Left ventricle myocardium superior (tissue), 1 donor: ENCODE measurements around the gene PDK1. TPM values are rescaled to one million over a fixed set of nuclear protein-coding genes. Genes with fewer than 3 reads are reported as not detected.

ENCODE experiments used
- ATAC-seq: fragments of 200-7000 bp; cut with Tn5 transposase; one replicate; pipeline ENCODE4 v1.9.1; 2020; ENCODE audit warnings: mild to moderate bottlenecking, moderate library complexity
- DNase-seq: peaks from one replicate; pipeline ENCODE4 v3.0.0-alpha.2; 2020
- intact Hi-C: fragments of 100-400 bp; cut with micrococcal nuclease; formaldehyde crosslinking; loops from one replicate; pipeline ENCODE4 v1.11.0; 2022
- total RNA-seq: library from RNA; stranded (reverse); fragmentation: NEBNext Ultra II Directional; extraction: Animal tissue kit (Norgen Biotek cat#: 25700); gene quantifications from one replicate; pipeline ENCODE4 v1.2.1, GENCODE V29; 2021
- donor health status: DM: no; HTN: yes; CAD: no; lungs with severe emphysema.

PDK1 gene
- total RNA-seq, 1 donor from 2014 or later, result 58.3 TPM

DNA sequence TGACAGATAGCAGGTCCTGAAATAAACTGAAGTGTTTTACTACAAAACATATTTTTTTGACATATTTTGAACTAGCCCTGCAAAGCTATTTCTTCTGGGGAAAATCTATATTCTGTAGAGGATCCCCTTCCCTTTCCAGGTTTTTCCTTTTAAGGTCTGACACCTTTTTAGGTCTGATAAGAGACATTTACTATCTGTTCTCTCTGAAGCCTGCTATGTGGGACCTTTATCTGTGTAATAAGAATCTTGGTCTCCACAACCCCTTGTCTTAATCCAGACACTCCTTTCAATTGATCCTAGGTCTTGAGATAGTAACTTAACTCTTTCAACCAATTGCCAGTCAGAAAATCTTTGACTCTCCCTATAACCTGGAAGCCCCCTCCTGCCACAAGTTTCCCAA is 5.5 kb upstream of the PDK1 start:
- no peak for DNase-seq
- no peak for ATAC-seq
- intact Hi-C loops, result no loop called here

DNA sequence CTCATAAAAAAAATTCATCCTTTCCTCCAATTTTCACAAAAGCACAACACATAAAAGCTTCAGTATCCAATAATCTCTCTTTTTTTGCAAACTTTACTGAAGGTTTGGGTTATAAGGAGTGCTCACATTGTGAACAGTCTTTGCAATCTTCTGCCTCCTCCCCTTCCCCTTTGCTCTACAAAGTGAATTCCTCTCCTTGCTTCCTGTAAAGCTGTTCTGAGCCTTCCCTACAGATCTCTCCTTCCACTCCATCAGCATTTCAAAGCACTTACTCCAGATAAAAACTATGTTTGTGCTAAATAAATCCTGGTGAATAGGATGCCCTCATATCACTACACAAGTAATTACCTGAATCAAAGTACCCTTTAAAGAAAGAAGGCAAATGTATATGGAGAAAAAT is 4.6 kb upstream of the PDK1 start:
- DNase-seq, result no peak
- no peak for ATAC-seq
- intact Hi-C loops, result no loop called here

DNA sequence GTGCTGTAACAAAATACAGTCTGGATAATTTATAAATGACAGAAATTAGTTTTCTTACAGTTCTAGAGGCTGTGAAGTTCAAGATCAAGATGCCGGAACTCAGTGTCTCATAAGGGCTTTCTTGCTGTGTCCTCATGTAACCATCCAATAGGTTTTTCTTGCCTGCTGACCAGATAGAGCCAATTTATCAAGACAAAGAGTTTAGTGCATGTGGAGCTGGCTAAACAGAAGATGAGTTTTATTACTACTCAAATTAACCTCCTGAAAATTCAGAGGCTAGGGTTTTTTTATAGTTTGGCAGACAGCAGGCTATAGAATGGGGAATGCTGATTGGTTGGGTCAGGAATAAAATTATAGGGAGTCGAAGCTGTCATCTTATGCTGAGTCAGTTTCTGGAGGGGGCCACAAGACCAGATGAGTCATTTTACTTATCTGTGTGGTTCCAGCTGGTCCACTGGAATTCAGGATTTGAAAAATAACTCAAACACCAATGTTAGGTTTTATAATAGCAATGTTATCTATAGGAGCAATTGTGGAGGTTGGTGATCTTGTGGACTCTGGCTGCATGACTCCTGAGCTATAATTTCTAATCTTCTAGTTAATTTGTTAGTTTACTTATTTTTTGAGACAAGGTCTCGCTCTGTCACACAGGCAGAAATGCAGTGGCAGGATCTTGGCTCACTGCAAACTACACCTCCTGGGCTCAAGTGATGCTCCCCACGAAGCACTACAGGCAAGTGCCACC is 3.2 kb upstream of the PDK1 start:
- DNase-seq (no peak), ATAC-seq (no peak)
- intact Hi-C loops, result no loop called here

DNA sequence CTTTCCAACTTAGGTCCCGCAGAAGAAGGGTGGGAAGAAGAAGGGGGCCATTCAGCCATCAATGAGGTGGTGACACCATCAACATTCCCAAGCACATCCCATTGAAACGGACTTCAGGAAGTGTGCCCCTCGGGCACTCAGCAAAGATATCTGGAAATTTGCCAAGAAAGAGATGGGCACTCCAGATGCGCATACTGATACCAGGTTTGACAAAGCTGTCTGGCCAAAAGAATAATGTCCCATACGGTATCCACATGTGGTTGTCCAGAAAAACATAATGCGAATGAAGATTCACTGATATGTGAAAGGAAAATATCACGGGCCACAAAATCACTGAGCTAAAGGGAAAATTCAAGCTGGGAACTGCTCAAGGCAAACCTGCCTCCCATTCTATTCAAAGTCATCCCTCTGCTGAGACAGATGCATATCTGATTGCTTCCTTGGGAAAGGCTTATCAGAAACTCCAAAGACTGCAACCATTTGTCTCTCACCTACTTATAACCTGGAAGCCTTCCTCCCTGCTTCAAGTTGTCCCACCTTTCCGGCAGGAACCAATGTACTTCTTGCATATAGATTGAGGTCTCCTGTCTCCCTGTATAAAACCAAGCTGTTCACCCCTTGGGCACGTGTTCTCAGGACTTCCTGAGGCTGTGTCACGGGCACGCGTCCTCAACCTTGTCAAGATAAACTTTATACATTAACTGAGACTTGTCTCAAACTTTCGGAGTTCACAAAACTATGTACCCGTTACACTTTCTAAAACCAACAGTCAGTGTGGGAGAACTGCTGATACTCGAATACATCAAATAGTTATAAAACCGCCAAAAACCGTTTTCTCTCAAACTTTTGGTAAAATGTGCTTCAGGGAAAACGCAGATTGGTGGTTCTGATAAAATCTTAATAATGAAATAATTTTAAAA is 1.3 kb upstream of the PDK1 start:
- intact Hi-C loops, result no loop called here
- no peak for ATAC-seq
- no peak for DNase-seq

DNA sequence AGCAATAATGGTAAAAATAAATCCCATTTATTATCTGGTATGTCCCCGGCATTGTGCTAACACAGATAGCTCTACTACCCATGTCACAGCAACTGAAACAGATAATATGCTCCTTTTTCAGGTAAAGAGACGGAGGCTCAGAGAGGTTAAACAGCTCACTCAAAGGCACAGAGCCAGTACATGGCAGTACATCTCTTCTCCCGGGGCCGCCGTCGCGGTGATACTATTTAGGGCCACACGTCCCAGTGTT is 693 bp upstream of the PDK1 start:
- no peak for DNase-seq
- intact Hi-C loops, result no loop called here
- no peak for ATAC-seq

DNA sequence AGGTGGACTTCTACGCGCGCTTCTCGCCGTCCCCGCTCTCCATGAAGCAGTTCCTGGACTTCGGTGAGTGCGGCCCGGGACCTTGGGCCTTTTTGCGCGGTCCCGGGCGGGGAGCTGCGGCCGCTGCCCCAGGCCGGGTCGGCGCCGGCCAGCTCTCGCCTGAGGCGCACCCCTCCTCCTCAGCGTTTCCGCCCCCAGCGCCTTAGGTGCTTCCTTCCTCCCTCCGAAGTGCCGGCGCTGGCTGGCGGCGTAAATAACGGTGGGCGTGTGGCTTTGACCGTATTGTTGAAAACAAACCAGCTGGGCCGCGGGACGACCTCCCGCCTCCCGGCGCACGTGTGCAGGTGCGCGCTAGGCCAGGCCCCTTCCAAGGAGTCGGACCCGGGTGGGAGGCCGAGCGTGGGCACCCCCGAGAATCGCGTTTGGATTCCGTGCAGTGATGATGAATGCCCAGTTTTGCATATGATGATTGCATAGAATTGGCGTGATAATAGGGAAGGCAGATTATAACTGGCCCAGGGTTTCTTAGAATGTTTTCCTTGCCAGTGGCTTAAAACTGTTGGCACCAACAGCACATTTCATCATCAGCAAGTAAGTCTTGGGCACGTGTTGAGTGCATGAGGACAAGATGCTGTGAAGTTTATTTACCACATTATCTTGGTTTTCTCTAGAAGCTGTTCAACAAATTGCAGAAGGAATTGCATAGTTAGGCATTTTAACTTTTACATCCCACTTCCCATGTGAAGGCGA is 569 bp downstream of the PDK1 start:
- peak; percentile 73 for DNase-seq
- intact Hi-C loops, result no loop called here
- peak; percentile 56 for ATAC-seq

DNA sequence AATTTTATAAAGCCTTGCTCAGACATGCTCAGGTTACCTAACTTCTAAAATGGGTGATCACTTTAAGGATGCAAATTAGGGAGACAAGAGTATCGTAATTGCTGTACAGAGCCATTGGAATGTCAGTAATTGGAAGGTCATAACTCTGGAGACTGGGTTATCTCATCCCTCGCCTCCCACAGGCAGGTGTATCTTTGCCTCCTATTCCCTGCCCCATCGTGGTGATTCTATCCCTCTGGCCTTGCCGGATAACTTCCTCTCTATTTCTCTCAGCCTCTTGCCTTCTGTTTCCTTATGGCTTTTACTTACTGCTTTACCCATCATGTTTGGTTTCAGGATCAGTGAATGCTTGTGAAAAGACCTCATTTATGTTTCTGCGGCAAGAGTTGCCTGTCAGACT is 2.5 kb downstream of the PDK1 start:
- DNase-seq, result no peak
- ATAC-seq, result no peak
- intact Hi-C loops, result no loop called here

- intact Hi-C loops, result no loop called here
- DNase-seq (no peak), ATAC-seq (no peak)
Measured at GRCh38 chr2:172560721-172561120, 4.8 kb downstream of the PDK1 start.

DNA sequence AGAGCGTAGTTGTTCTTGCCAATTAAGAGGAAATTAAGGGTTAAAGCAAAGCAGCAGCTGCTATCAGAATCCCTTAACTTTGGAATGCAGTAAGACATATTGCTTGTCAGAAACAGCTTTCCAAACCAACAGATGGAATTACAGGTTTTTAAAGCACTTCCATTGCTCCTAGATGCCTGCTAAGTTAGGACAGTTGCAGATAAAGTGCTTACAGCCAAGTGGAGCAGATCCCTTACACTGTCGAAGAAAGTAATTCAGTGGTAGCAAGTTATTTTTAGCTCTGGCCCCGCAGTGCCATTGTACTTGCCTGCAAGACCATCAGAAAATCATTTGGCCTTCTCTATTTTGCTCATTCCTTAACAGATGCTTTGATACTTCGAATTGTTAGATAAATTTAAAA is 5.4 kb downstream of the PDK1 start:
- intact Hi-C loops, result no loop called here
- DNase-seq (no peak), ATAC-seq (peak; percentile 51)

DNA sequence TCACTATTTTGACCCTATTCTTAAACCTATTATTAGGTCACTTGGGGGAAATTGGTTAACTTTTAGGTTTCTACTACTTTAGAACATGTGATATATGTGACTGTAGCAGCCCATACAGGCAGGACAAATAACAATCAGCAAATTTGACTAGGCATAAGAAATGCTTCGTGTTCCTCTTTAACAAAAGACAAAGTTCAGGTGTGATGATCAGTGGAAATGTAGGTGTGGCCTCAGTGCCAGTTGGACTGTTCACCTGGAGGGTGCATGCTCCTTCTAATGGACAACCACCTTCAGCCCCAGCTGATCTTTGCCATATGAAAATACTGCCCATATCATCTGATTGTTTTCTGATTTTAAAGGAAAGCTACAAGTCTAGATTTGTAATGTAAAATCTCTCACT is 6.4 kb downstream of the PDK1 start:
- intact Hi-C loops, result no loop called here
- no peak for ATAC-seq
- DNase-seq, result no peak

- intact Hi-C loops, result no loop called here
- no peak for ATAC-seq
- no peak for DNase-seq
Measured at GRCh38 chr2:172564376-172564775, 8.5 kb downstream of the PDK1 start.

- DNase-seq (no peak), ATAC-seq (no peak)
- intact Hi-C loops, result no loop called here
Measured at GRCh38 chr2:172571245-172571644, 15.4 kb downstream of the PDK1 start.

DNA sequence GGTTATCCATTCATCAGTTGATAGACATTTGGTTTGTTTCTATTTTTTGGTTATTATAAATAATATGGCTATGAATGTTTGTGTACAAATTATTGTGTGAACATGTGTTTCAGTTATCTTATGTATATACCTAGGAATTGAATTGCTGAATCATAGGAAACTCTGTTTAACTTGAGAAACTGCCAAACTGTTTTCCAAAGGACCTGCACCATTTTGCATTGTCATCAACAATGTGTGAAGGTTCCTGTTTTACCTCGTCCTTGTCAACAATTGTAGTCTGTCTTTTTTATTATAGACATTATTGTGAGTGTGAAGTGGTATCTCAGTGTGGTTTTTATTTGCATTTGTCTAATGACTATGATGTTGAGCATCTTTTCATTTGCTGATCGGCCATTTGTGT is 17.1 kb downstream of the PDK1 start:
- DNase-seq, result no peak
- intact Hi-C loops, result no loop called here

DNA sequence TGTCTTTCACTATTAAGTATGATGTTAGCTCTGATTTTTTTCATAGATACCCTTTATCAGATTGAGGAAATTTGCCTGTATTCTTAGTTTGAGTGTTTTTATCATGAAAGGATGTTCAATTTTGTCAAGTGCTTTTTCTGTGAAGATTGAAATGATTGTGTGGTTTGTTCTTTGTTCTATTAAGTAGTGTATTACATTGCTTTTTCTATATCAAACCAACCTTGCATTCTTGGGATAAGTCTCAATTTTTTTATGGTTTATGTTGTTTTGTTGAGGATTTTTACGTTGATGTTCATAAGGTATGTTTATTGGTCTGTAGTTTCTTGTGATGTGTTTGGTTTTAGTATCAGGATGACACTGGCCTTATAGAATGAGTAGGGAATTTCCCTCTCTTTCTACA is 19.1 kb downstream of the PDK1 start:
- intact Hi-C loops, result no loop called here
- ATAC-seq, result no peak
- DNase-seq, result no peak

More for the DNA sequence above, 17.1 kb downstream of the PDK1 start:
- no peak for ATAC-seq

DNA sequence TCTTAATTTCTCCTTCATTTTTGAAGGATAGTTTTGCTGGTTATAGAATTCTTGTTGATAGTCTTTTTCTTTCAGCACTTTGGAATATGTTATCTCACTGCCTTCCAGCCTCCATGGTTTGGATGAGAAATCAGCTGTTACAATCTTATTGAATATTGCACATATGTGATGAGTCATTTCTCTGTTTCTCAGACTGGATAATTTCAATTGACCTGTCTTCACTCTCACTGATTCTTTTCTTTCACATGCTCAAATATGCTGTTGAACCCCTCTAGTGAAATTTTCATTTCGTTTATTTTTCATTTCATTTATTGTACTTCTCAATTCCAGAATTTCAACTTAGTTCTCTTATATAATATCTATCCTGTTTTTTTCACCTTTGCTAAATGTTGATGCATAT is 22.2 kb downstream of the PDK1 start:
- ATAC-seq (no peak), DNase-seq (no peak)
- intact Hi-C loops, result no loop called here

- DNase-seq (no peak), ATAC-seq (no peak)
- intact Hi-C loops, result no loop called here
Measured at GRCh38 chr2:172578860-172579512, 23.1 kb downstream of the PDK1 start.

DNA sequence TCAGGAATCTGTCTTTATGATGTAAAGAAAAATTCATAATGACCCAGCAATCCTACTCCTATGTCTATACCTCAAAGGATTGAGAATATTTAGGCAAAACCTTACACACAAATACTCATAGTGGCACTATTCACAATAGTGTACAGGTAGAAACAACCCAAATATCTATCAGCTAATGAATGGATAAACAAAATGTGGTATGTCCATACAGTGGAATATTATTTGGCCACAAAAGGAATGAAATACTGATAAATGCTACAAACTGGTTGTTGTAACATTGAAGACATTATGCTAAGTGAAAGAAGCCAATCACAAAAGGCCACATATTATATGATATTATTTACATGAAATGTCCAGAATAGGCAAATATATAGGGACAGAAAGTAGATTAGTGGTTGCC is 24.7 kb downstream of the PDK1 start:
- DNase-seq (no peak), ATAC-seq (no peak)
- intact Hi-C loops, result no loop called here

- no peak for ATAC-seq
Measured at GRCh38 chr2:172582656-172583055, 26.8 kb downstream of the PDK1 start.

GRCh38 chr2:172586245-172586891 is 30.5 kb downstream of the PDK1 start:
- ATAC-seq (no peak), DNase-seq (no peak)
- intact Hi-C loops, result no loop called here

More at GRCh38 chr2:172582656-172583055, 26.8 kb downstream of the PDK1 start:
- DNase-seq, result no peak
- intact Hi-C loops, result no loop called here
